GM19240 (cell line): ENCODE results near the gene PIK3R2.

ENCODE experiments used
- DNase-seq: peaks from one replicate; pipeline ENCODE4 v3.0.0; 2011; ENCODE audit warnings: low spot score; ENCODE audit not compliant: insufficient read length

Gene PIK3R2

GRCh38 chr19:18122860-18123795 lies 29.8 kb upstream of the PIK3R2 start:
- no peak for DNase-seq

GRCh38 chr19:18123819-18124218 lies 29.1 kb upstream of the PIK3R2 start:
- DNase-seq, result no peak

GRCh38 chr19:18126097-18126496 lies 26.9 kb upstream of the PIK3R2 start:
- DNase-seq, result no peak

- DNase-seq, result no peak
Measured at GRCh38 chr19:18128044-18128443, 24.9 kb upstream of the PIK3R2 start.

- DNase-seq, result no peak
Measured at GRCh38 chr19:18128805-18129204, 24.2 kb upstream of the PIK3R2 start.

- DNase-seq, result no peak
Measured at GRCh38 chr19:18130523-18131242, 22.3 kb upstream of the PIK3R2 start.

- DNase-seq, result no peak
Measured at GRCh38 chr19:18131841-18132596, 20.9 kb upstream of the PIK3R2 start.

GRCh38 chr19:18135712-18136584 lies 17.0 kb upstream of the PIK3R2 start:
- no peak for DNase-seq

GRCh38 chr19:18137242-18137641 lies 15.7 kb upstream of the PIK3R2 start:
- DNase-seq, result no peak

GRCh38 chr19:18137657-18138339 lies 15.2 kb upstream of the PIK3R2 start:
- no peak for DNase-seq

- DNase-seq, result no peak
Measured at GRCh38 chr19:18140473-18140872, 12.5 kb upstream of the PIK3R2 start.

- no peak for DNase-seq
Measured at GRCh38 chr19:18141031-18141430, 11.9 kb upstream of the PIK3R2 start.

GRCh38 chr19:18143902-18144301 lies 9.1 kb upstream of the PIK3R2 start:
- no peak for DNase-seq

GRCh38 chr19:18144361-18144760 lies 8.6 kb upstream of the PIK3R2 start:
- no peak for DNase-seq

- no peak for DNase-seq
Measured at GRCh38 chr19:18144906-18145305, 8.1 kb upstream of the PIK3R2 start.

GRCh38 chr19:18145391-18145999 lies 7.5 kb upstream of the PIK3R2 start:
- DNase-seq, result no peak

GRCh38 chr19:18147396-18147795 lies 5.6 kb upstream of the PIK3R2 start:
- DNase-seq, result no peak

- no peak for DNase-seq
Measured at GRCh38 chr19:18149596-18149975, 3.4 kb upstream of the PIK3R2 start.

GRCh38 chr19:18150776-18151624 lies 2.0 kb upstream of the PIK3R2 start:
- no peak for DNase-seq
